Esophagus muscularis mucosa (tissue), 4 donors: Measurements from ENCODE around the gene GORASP2. TPM values are rescaled to one million over a fixed set of nuclear protein-coding genes. Genes with fewer than 3 reads are reported as not detected.

Experiments used
- DNase-seq: peaks from one replicate; pipeline ENCODE4 v3.0.0-alpha.2; 2017; ENCODE audit errors: extremely low spot score
- H3K27ac ChIP-seq, 4 donors: fragments of 200-600 bp; sonication (generic); replicated peaks in 1 of 4; 1 replicate in 3 of 4; 2 replicates in 1 of 4; pipeline ENCODE4 v1.5.1; 2016 to 2019; ENCODE audit warnings: mild to moderate bottlenecking in 1 of 4
- H3K27me3 ChIP-seq, 4 donors: fragments of 200-600 bp; sonication (generic); one replicate each; pipeline versions ENCODE4 v1.5.1 to v1.6.0; 2016 to 2019
- H3K36me3 ChIP-seq, 4 donors: fragments of 200-600 bp; sonication (generic); one replicate each; pipeline ENCODE4 v1.5.1; 2016 to 2019
- H3K4me1 ChIP-seq, 4 donors: fragments of 200-600 bp; sonication (generic); one replicate each; pipeline ENCODE4 v1.5.1; 2016 to 2019
- H3K4me3 ChIP-seq, 4 donors: fragments of 200-600 bp; sonication (generic); 1 replicate in 2 of 4; 2 replicates in 2 of 4; pipeline ENCODE4 v1.5.1; 2016 to 2019; ENCODE audit warnings: mild to moderate bottlenecking in 4 of 4, moderate library complexity in 1 of 4
- H3K9me3 ChIP-seq, 4 donors: fragments of 200-600 bp; sonication (generic); 1 replicate in 3 of 4; 2 replicates in 1 of 4; pipeline ENCODE4 v1.5.1; 2016 to 2019
- EP300 ChIP-seq: sonication (generic); formaldehyde crosslinking; IDR thresholded peaks from one replicate; pipeline ENCODE4 v1.6.1; 2017; ENCODE audit warnings: antibody characterized with exemption
- POLR2A ChIP-seq: fragments of 450-650 bp; IDR thresholded peaks from one replicate; pipeline ENCODE4 v1.6.1; 2017; ENCODE audit warnings: antibody characterized with exemption, moderate library complexity, mild to moderate bottlenecking, low read depth
- POLR2AphosphoS5 ChIP-seq, 2 donors: sonication (generic); formaldehyde crosslinking; IDR thresholded peaks; one replicate each; pipeline ENCODE4 v1.6.1; 2017; ENCODE audit warnings: antibody characterized with exemption in 2 of 2
- WGBS: methylation state at CpG from one replicate; pipeline ENCODE4 v1.1.5; 2018; 5-methylcytosine and 5-hydroxymethylcytosine counted together
- intact Hi-C: fragments of 100-400 bp; cut with DNase I; formaldehyde crosslinking; loops from one replicate; pipeline ENCODE4 v1.15.1; 2023
- total RNA-seq, 4 donors: library from RNA; depleted of rRNA; stranded (reverse); fragments of >200 nt; gene quantifications; one replicate each; pipeline versions ENCODE4 v1.1.0 to v1.2.1, GENCODE V29; 2016
- TF ChIP-seq, protein P1 (sequence below), 3 experiments: fragments of 200-600 bp in 2 of 3; fragments of 450-650 bp in 1 of 3; sonication (generic) in 2 of 3; IDR thresholded peaks; one replicate each; pipeline ENCODE4 v1.5.1; 2017 to 2019; ENCODE audit warnings: antibody characterized with exemption in 3 of 3, mild to moderate bottlenecking in 2 of 3, moderate library complexity in 1 of 3

The GORASP2 gene
- total RNA-seq, 4 donors from 2014 or later, result 32.6 to 54.0 (median 42.1) TPM

DNA sequence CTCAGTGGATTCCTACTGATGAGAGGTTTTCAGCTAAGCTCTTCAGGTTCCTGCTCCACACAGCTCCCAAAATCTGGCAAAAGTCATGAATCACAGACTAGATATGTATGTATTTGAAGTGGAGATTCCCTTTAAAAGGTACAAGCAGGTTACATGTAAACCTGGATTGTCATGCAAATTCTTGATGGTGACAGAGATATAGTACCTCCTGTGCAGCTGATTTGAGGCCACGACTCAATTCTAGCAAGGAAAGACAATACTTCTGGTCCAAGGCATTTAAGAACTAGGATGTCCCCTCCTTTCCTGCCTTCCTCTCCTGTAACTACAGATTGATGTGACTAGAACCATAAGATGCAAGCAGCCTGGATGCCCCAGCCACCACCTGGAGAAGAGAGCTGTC lies 55.0 kb downstream of the GORASP2 start:
- Histone ChIP-seq H3K27ac (no peak overlapping the region), H3K27me3 (no peaks in the 10 kb centered on the region), H3K4me1 (no peaks in the 10 kb centered on the region), H3K9me3 (no peaks in the 10 kb centered on the region), H3K36me3 (peaks cover 0 to 10% (median 0%) of the 10 kb centered on the region in 4 donors), H3K4me3 (no peak overlapping the region)
- peak; percentile 62 for DNase-seq
- no peak for TF ChIP-seq EP300
- no peak for TF ChIP-seq POLR2A
- TF ChIP-seq, protein P1, sequence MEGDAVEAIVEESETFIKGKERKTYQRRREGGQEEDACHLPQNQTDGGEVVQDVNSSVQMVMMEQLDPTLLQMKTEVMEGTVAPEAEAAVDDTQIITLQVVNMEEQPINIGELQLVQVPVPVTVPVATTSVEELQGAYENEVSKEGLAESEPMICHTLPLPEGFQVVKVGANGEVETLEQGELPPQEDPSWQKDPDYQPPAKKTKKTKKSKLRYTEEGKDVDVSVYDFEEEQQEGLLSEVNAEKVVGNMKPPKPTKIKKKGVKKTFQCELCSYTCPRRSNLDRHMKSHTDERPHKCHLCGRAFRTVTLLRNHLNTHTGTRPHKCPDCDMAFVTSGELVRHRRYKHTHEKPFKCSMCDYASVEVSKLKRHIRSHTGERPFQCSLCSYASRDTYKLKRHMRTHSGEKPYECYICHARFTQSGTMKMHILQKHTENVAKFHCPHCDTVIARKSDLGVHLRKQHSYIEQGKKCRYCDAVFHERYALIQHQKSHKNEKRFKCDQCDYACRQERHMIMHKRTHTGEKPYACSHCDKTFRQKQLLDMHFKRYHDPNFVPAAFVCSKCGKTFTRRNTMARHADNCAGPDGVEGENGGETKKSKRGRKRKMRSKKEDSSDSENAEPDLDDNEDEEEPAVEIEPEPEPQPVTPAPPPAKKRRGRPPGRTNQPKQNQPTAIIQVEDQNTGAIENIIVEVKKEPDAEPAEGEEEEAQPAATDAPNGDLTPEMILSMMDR (IDR thresholded peaks at IDR 0.05), result no peak
- no peak for TF ChIP-seq POLR2AphosphoS5 (IDR thresholded peaks at IDR 0.05)
- WGBS, result 46% methylated on average over 1 of the region's 1 CpG
- intact Hi-C loops, result no loop called here

DNA sequence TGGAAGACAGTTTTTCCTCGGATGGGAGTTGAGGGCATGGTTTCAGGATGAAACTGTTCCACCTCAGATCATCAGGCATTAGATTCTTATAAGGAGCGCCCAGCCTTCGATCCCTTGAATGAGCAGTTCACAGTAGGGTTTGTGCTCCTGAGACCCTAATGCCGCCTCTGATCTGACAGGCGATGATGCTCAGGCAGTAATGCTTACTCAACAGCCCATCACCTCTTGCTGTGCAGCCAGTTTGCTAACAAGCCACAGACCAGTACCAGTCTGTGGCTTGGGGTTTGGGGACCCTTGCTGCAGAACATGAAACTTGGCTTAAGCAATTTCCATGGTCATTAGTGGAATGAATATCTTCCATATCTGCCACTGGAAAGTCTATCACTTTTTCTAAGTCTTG lies 56.4 kb downstream of the GORASP2 start:
- Histone ChIP-seq H3K9me3 (no peaks in the 10 kb centered on the region), H3K4me1 (no peaks in the 10 kb centered on the region), H3K4me3 (no peak overlapping the region), H3K27ac (no peak overlapping the region), H3K27me3 (no peaks in the 10 kb centered on the region), H3K36me3 (peaks cover 0 to 13% (median 0%) of the 10 kb centered on the region in 4 donors)
- TF ChIP-seq EP300, result no peak
- TF ChIP-seq, protein P1 (IDR thresholded peaks at IDR 0.05), result no peak
- TF ChIP-seq POLR2AphosphoS5 (IDR thresholded peaks at IDR 0.05), result no peak
- intact Hi-C loops, result no loop called here
- no peak for DNase-seq
- WGBS, result 92% methylated on average over 5 of the region's 5 CpGs

DNA sequence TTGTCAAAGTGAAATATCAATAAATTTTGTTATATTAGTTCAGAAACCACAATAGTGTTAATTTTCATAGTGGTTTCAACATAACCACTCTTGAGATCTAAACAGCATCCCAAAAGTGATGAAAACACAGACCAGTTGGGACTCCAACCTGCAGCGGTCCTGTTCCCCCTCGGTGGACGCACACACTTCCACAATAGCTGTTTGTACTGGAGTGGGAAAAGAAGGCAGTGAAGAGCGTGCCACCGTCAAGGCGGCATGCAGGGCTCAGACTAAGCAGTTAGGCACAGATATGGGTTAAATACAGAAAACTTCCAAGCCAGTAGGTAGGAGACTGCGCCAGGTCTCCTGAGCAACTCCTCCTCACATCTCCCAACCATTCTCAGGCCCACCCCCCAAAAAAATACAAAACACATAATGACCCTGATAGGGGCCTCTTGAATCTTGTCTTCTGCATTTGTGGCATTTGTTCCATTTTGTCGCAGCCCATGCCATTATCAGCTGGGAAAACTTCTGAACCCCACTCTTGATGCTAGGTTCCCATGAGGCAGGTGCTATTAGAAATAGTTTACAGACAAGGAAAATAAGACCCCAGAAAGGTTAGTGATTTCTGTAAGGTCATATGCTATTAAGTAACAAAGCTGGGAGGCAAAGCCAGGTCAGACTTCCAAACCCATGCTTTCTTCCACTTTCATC lies 57.7 kb downstream of the GORASP2 start:
- DNase-seq, result no peak
- Histone ChIP-seq H3K27ac (no peak overlapping the region), H3K4me3 (no peak overlapping the region), H3K4me1 (no peaks in the 10 kb centered on the region), H3K36me3 (peaks cover 0 to 13% (median 0%) of the 10 kb centered on the region in 4 donors), H3K27me3 (no peaks in the 10 kb centered on the region), H3K9me3 (no peaks in the 10 kb centered on the region)
- no peak for TF ChIP-seq EP300
- no peak for TF ChIP-seq POLR2A
- no peak for TF ChIP-seq POLR2AphosphoS5 (IDR thresholded peaks at IDR 0.05)
- TF ChIP-seq, protein P1 (IDR thresholded peaks at IDR 0.05), result no peak
- 96% methylated on average over 8 of the region's 8 CpGs for WGBS
- intact Hi-C loops, result no loop called here

GRCh38 chr2:170991398-170992182 lies 62.5 kb downstream of the GORASP2 start:
- Histone ChIP-seq H3K27me3 (no peaks in the 10 kb centered on the region), H3K9me3 (no peaks in the 10 kb centered on the region), H3K4me1 (no peaks in the 10 kb centered on the region), H3K4me3 (no peak overlapping the region), H3K36me3 (peaks cover 20 to 61% (median 30%) of the 10 kb centered on the region in 4 donors), H3K27ac (no peak overlapping the region)
- no peak for DNase-seq
- WGBS, result 90% methylated on average over 5 of the region's 5 CpGs
- TF ChIP-seq POLR2AphosphoS5 (IDR thresholded peaks at IDR 0.05) (no peak), EP300 (no peak), POLR2A (no peak)
- TF ChIP-seq, protein P1 (IDR thresholded peaks at IDR 0.05), result no peak
- intact Hi-C loops, result no loop called here
